Bronchial epithelial cell (primary cell): ENCODE data around the gene MYD88. TPM values are rescaled to one million over a fixed set of nuclear protein-coding genes. Genes with fewer than 3 reads are reported as not detected.

Experiments
- DNase-seq: peaks from one replicate; pipeline ENCODE4 v3.0.0-alpha.2; 2010; ENCODE audit warnings: low read depth
- FAIRE-seq: peaks from 2 replicates; lab custom pipeline; 2011; peaks lifted over from hg19 to GRCh38; lab: Jason Lieb, UNC
- H3K27me3 ChIP-seq: 2 replicates; pipeline ENCODE4 v1.5.1; 2011; ENCODE audit warnings: low read length; ENCODE audit not compliant: control insufficient read depth, insufficient read depth
- H3K36me3 ChIP-seq: 2 replicates; pipeline ENCODE4 v1.5.1; 2011; ENCODE audit warnings: low read length; ENCODE audit not compliant: control insufficient read depth, insufficient read depth
- H3K4me3 ChIP-seq: 2 replicates; pipeline ENCODE4 v1.5.1; 2011; ENCODE audit warnings: mild to moderate bottlenecking, low read depth, low read length, control low read depth
- CTCF ChIP-seq: IDR thresholded peaks from 2 replicates; pipeline ENCODE4 v1.5.1; 2011; ENCODE audit warnings: mild to moderate bottlenecking, moderate library complexity, low read length, control low read depth, inconsistent platforms; ENCODE audit not compliant: insufficient read depth, severe bottlenecking
- total RNA-seq: library from RNA; depleted of rRNA; stranded (reverse); fragments of >200 nt; gene quantifications from 2 replicates; pipeline ENCODE4 v1.2.1, GENCODE V29; 2014

MYD88 gene
- total RNA-seq, 1 donor from 2014 or later: 14.7 TPM

- no peak for FAIRE-seq
- H3K36me3 ChIP-seq: peaks cover 18% of the 10 kb centered on the region
- no peak overlapping the region for H3K4me3 ChIP-seq
- H3K27me3 ChIP-seq: no peaks in the 10 kb centered on the region
- DNase-seq: no peak
- no peak for TF ChIP-seq CTCF
These were observed 19.3 kb upstream of the MYD88 start for GRCh38 chr3:38119248-38119544.

GRCh38 chr3:38119821-38120692 lies 18.4 kb upstream of the MYD88 start:
- Histone ChIP-seq H3K36me3 (peaks cover 18% of the 10 kb centered on the region), H3K4me3 (no peak overlapping the region), H3K27me3 (no peaks in the 10 kb centered on the region)
- DNase-seq (no peak), FAIRE-seq (no peak)
- no peak for TF ChIP-seq CTCF

- no peak for TF ChIP-seq CTCF
- no peak for FAIRE-seq
- no peak overlapping the region for H3K4me3 ChIP-seq
- no peak for DNase-seq
- no peaks in the 10 kb centered on the region for H3K27me3 ChIP-seq
- H3K36me3 ChIP-seq: peaks cover 23% of the 10 kb centered on the region
These were observed 17.6 kb upstream of the MYD88 start for GRCh38 chr3:38120693-38121450.

- no peak for TF ChIP-seq CTCF
- DNase-seq: no peak
- no peak for FAIRE-seq
- no peak overlapping the region for H3K4me3 ChIP-seq
- H3K36me3 ChIP-seq: peaks cover 28% of the 10 kb centered on the region
- H3K27me3 ChIP-seq: no peaks in the 10 kb centered on the region
These were observed 17.0 kb upstream of the MYD88 start for GRCh38 chr3:38121451-38121831.

GRCh38 chr3:38121832-38122461 lies 16.5 kb upstream of the MYD88 start:
- Histone ChIP-seq H3K4me3 (no peak overlapping the region), H3K36me3 (peaks cover 28% of the 10 kb centered on the region), H3K27me3 (no peaks in the 10 kb centered on the region)
- no peak for DNase-seq
- no peak for TF ChIP-seq CTCF
- FAIRE-seq: no peak
